ENCODE data around the gene SLC29A1.

DNA sequence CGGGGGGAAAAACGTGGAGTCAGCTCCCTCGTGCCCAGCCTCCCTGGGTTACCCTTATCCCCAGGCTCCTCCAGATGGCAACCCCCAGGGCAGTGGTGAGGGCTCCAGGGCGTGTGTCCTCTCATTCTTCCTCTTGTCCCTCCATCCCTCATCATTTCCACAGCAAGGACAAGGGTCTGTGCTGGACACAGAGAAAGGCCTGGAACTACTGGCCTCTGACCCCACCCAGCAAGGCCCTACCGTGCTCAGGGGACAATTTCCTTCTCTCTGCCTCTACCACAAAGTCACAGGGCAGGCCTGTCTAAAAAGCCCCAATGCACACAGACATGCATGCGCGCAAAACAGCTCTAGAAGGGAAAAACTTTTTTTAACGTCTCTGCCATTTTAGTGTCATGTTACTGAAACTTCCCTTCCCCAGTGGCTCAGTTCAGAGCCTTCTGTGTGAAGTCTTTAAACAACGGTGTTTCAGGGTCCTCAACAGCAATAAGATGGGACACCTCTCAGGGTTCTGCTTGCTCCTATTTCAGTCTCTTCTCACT is 35.0 kb downstream of the SLC29A1 start:
- TF ChIP-seq, protein P1, sequence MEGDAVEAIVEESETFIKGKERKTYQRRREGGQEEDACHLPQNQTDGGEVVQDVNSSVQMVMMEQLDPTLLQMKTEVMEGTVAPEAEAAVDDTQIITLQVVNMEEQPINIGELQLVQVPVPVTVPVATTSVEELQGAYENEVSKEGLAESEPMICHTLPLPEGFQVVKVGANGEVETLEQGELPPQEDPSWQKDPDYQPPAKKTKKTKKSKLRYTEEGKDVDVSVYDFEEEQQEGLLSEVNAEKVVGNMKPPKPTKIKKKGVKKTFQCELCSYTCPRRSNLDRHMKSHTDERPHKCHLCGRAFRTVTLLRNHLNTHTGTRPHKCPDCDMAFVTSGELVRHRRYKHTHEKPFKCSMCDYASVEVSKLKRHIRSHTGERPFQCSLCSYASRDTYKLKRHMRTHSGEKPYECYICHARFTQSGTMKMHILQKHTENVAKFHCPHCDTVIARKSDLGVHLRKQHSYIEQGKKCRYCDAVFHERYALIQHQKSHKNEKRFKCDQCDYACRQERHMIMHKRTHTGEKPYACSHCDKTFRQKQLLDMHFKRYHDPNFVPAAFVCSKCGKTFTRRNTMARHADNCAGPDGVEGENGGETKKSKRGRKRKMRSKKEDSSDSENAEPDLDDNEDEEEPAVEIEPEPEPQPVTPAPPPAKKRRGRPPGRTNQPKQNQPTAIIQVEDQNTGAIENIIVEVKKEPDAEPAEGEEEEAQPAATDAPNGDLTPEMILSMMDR (IDR thresholded peaks at IDR 0.05; ENCODE audit: control extremely low read depth in 1 of 3, insufficient read depth in 1 of 3, low read depth in 1 of 3, low read length in 3 of 3): no peak
- TF ChIP-seq SIN3A (conservative IDR thresholded peaks at IDR 0.05 in 1 of 2, IDR thresholded peaks at IDR 0.05 in 1 of 2; ENCODE audit: low read depth in 1 of 2, low read length in 2 of 2) (no peak), POLR2A (IDR thresholded peaks at IDR 0.05; ENCODE audit: control extremely low read depth in 1 of 2, low read depth in 2 of 2, low read length in 2 of 2) (no peak), CHD1 (IDR thresholded peaks at IDR 0.05; ENCODE audit: low read depth, low read length) (no peak), EP300 (IDR thresholded peaks at IDR 0.05; ENCODE audit: borderline replicate concordance in 1 of 2, low read depth in 2 of 2, low read length in 2 of 2) (no peak), RAD21 (IDR thresholded peaks at IDR 0.05 in 1 of 2, conservative IDR thresholded peaks at IDR 0.05 in 1 of 2; ENCODE audit: low read depth in 2 of 2, low read length in 2 of 2) (no peak)
- TF ChIP-seq, protein P2, sequence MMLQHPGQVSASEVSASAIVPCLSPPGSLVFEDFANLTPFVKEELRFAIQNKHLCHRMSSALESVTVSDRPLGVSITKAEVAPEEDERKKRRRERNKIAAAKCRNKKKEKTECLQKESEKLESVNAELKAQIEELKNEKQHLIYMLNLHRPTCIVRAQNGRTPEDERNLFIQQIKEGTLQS (IDR thresholded peaks at IDR 0.05; ENCODE audit: insufficient read depth, low read depth, low read length): no peak
